Measurements from ENCODE around the gene SFXN1. TPM values are rescaled to one million over a fixed set of nuclear protein-coding genes. Genes with fewer than 3 reads are reported as not detected.

Gene SFXN1
- total RNA-seq, 1 donor from 2014 or later, result 49.9 TPM

Other genes with a start within 250 kb of the SFXN1 start
- gene DRD1, start 34.4 kb upstream of the SFXN1 start, total RNA-seq, result not detected in 2 replicates
- 0.29 and 0.65 TPM in 2 replicates for gene HRH2, start 179.5 kb downstream of the SFXN1 start, total RNA-seq